ENCODE data around the gene GGT7. TPM values are rescaled to one million over a fixed set of nuclear protein-coding genes. Genes with fewer than 3 reads are reported as not detected.

Gene GGT7, protein sequence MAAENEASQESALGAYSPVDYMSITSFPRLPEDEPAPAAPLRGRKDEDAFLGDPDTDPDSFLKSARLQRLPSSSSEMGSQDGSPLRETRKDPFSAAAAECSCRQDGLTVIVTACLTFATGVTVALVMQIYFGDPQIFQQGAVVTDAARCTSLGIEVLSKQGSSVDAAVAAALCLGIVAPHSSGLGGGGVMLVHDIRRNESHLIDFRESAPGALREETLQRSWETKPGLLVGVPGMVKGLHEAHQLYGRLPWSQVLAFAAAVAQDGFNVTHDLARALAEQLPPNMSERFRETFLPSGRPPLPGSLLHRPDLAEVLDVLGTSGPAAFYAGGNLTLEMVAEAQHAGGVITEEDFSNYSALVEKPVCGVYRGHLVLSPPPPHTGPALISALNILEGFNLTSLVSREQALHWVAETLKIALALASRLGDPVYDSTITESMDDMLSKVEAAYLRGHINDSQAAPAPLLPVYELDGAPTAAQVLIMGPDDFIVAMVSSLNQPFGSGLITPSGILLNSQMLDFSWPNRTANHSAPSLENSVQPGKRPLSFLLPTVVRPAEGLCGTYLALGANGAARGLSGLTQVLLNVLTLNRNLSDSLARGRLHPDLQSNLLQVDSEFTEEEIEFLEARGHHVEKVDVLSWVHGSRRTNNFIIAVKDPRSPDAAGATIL
- total RNA-seq = 20.9 TPM
- 1 to 10 TPM; 3.9 to 6.9 (median 5.4) TPM for polyA plus RNA-seq

DNA sequence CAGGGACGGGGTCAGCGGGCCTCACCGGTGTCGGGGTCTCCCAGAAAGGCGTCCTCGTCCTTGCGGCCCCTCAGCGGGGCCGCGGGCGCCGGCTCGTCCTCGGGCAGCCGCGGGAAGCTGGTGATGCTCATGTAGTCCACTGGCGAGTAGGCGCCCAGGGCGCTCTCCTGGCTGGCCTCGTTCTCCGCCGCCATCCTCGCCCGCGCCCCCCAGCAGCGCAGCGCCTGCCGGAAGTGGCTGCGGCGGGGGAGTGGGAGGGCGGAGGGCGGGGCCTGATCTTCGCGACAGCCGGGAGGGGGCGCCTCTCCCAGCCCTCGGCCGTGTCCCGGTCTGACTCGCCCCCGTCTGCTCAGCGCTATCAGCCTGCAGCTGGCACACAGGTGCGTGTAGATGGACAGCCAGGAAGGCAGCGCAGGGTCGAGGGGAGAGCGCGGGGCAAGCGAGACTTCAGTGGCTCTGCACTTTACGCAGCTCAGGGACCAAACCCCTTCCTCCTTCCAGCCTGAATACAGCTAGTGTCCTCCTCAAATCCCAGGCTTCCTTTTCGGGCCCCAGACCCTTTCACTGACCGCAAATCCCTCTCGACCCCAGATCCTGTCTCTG, at the start of gene GGT7:
Gene GGT7, minus strand, starts transcription at position 235 of the 603 bp plus-strand sequence. Its CDS starts 41 bp downstream, at position 194.
- peak within 1 kb of the TSS; percentile 87 to 93 (median 88) for H3K4me3 Mint-ChIP-seq
- no peaks in the 10 kb centered on the region for H3K9me3 Mint-ChIP-seq
- no peaks in the 10 kb centered on the region for H3K9me3 ChIP-seq (ENCODE audit: control insufficient read depth in 2 of 2, low read length in 2 of 2)
- H3K27ac Mint-ChIP-seq = peak within 1 kb of the TSS; percentile 67 to 93 (median 92)
- H3K27me3 Mint-ChIP-seq = no peaks in the 10 kb centered on the region
- H3K27me3 ChIP-seq (ENCODE audit: control insufficient read depth, insufficient read depth, low read length) = no peaks in the 10 kb centered on the region
- H3K4me3 ChIP-seq (ENCODE audit: low read depth, low read length) = peak within 1 kb of the TSS; percentile 75
- peaks cover 43% of the 10 kb centered on the region for H3K4me1 ChIP-seq (ENCODE audit: control insufficient read depth, insufficient read depth, low read length, poor library complexity, severe bottlenecking)
- H3K36me3 Mint-ChIP-seq = no peaks in the 10 kb centered on the region
- ATAC-seq (ENCODE audit: low read depth in 2 of 2) = peak; percentile 66 to 72
- H3K27ac ChIP-seq (ENCODE audit: insufficient read depth, low read length, poor library complexity, severe bottlenecking) = peak within 1 kb of the TSS; percentile 60
- H3K4me1 Mint-ChIP-seq = peaks cover 9 to 79% (median 55%) of the 10 kb centered on the region in 4 donors
- peak; percentile 82 to 87 (median 84) for DNase-seq
- H3K36me3 ChIP-seq (ENCODE audit: control insufficient read depth, insufficient read depth, low read length) = no peaks in the 10 kb centered on the region

DNA sequence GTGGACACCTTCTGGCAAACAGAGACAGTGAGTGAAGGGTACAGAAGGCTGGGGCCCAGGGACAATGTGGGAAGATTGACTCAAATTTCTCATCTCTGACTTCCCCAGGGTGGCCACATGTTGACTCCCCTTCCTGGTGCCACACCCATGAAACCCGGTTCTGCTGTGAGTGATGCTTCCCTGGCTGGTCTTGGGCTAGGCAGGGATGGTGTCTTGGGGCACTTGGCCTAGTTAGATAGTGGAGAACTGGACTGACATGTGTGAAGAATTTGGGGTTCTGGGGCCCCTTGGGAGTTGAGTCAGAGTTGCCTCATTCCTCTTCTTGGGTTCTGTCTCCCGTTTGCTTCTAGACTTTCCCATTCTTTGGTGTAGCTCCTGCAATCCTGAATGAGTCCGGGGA, 48.8 kb upstream of the GGT7 start:
- Mint-ChIP-seq H3K4me3 (no peak overlapping the region), H3K36me3 (peaks cover 12% of the 10 kb centered on the region), H3K4me1 (peaks cover 5 to 15% (median 10%) of the 10 kb centered on the region in 4 donors), H3K27ac (peak overlapping the region in 1 of 3 donors; percentile 17), H3K9me3 (no peaks in the 10 kb centered on the region), H3K27me3 (no peaks in the 10 kb centered on the region)
- ATAC-seq (ENCODE audit: low read depth in 2 of 2) (no peak), DNase-seq (no peak)
- no peak overlapping the region for H3K27ac ChIP-seq (ENCODE audit: insufficient read depth, low read length, poor library complexity, severe bottlenecking)
- no peak overlapping the region for H3K4me3 ChIP-seq (ENCODE audit: low read depth, low read length)
- H3K36me3 ChIP-seq (ENCODE audit: control insufficient read depth, insufficient read depth, low read length) = peaks cover 9% of the 10 kb centered on the region
- peaks cover 4% of the 10 kb centered on the region for H3K4me1 ChIP-seq (ENCODE audit: control insufficient read depth, insufficient read depth, low read length, poor library complexity, severe bottlenecking)
- no peaks in the 10 kb centered on the region for H3K27me3 ChIP-seq (ENCODE audit: control insufficient read depth, insufficient read depth, low read length)
- no peaks in the 10 kb centered on the region for H3K9me3 ChIP-seq (ENCODE audit: control insufficient read depth in 2 of 2, low read length in 2 of 2)

DNA sequence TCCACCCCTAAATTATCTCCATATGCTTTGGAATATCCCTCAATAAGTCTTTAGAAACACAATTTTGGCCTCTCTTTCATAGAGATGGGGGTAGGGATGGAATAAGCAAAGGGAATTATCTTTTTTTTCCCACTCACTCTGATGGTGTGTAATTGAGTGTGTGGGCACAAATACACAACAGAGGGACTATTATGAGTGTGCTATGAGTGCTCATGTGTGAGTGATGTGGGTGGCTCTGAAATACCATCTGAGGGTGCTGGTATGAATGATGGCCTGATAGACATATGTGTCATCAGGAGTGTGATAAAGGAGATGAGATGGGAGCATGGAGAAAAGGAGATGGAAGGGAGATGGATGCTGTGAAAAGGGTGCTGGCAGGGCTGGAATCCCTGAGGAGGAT, 47.4 kb upstream of the GGT7 start:
- no peaks in the 10 kb centered on the region for H3K27me3 ChIP-seq (ENCODE audit: control insufficient read depth, insufficient read depth, low read length)
- H3K36me3 ChIP-seq (ENCODE audit: control insufficient read depth, insufficient read depth, low read length) = peaks cover 4% of the 10 kb centered on the region
- no peak overlapping the region for H3K27ac ChIP-seq (ENCODE audit: insufficient read depth, low read length, poor library complexity, severe bottlenecking)
- H3K27ac Mint-ChIP-seq = no peak overlapping the region
- H3K27me3 Mint-ChIP-seq = no peaks in the 10 kb centered on the region
- ATAC-seq (ENCODE audit: low read depth in 2 of 2) = no peak
- H3K4me1 Mint-ChIP-seq = peaks cover 5 to 15% (median 8%) of the 10 kb centered on the region in 4 donors
- H3K9me3 Mint-ChIP-seq = no peaks in the 10 kb centered on the region
- H3K9me3 ChIP-seq (ENCODE audit: control insufficient read depth in 2 of 2, low read length in 2 of 2) = no peaks in the 10 kb centered on the region
- H3K4me3 Mint-ChIP-seq = no peak overlapping the region
- no peak for DNase-seq
- peaks cover 6% of the 10 kb centered on the region for H3K36me3 Mint-ChIP-seq
- peaks cover 4% of the 10 kb centered on the region for H3K4me1 ChIP-seq (ENCODE audit: control insufficient read depth, insufficient read depth, low read length, poor library complexity, severe bottlenecking)
- H3K4me3 ChIP-seq (ENCODE audit: low read depth, low read length) = no peak overlapping the region

DNA sequence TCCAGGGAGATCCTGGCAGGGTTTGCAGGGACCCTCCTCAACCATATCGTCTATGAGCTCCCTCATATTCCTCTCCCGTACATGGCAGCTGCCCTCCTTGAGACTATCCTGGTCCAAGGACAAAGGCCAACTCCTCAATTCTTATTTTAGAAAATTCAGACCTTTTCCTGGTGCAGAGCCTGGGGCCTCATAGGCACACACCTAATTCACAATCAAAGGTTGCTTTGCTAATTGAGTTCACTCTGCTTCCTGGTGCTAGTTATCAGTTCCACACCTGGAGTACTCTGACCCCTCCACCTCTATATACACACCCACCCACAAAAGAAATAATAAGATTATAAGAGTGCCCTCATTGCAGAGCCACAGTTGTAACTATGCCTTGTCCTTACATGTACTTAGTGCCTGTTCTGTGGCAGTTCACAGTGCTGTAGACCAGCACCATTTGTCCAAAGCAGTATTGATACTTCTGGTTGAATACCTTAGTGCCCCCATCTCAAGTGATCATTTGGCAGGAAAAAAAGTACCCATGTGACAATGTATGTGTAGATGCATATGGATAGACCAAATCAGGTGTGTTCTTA, 44.2 kb upstream of the GGT7 start:
- no peak for ATAC-seq (ENCODE audit: low read depth in 2 of 2)

DNA sequence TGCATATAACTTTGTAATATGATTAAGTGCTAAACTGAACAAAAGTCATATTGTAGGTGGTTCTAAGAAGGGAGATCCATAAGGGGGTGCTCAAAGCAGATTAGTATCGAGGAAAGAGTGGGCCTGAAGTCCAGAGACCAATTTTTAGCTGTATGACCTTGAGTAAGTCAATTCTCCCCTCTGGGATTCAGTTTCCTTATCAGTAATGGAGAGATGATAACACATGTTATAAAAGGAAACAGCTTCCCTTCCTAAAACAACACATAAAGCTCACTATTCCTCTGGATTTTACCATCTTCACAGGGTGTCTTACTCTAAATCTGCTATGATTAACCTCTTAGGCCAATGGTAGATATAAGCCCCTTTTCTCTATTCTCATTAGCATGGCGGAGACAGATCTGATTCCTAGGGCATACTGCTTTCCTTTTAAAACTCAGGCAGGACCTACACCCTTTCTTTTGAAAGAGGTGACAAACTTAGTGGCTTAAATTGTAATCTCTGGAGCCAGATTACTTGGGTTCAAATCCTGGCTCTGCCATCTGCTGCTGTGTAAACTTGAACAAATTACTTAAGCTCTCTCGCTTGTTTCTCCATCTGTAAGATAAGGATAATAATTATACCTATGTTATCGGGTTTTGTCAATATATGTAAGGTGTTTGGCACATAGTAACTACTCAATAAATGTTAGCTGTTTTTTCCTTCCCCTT, 43.2 kb upstream of the GGT7 start:
- H3K9me3 ChIP-seq (ENCODE audit: control insufficient read depth in 2 of 2, low read length in 2 of 2) = no peaks in the 10 kb centered on the region
- H3K4me1 ChIP-seq (ENCODE audit: control insufficient read depth, insufficient read depth, low read length, poor library complexity, severe bottlenecking) = peaks cover 4% of the 10 kb centered on the region
- no peaks in the 10 kb centered on the region for H3K27me3 Mint-ChIP-seq
- no peaks in the 10 kb centered on the region for H3K9me3 Mint-ChIP-seq
- H3K4me3 ChIP-seq (ENCODE audit: low read depth, low read length) = no peak overlapping the region
- no peaks in the 10 kb centered on the region for H3K27me3 ChIP-seq (ENCODE audit: control insufficient read depth, insufficient read depth, low read length)
- H3K4me3 Mint-ChIP-seq = no peak overlapping the region
- H3K36me3 Mint-ChIP-seq = peaks cover 4% of the 10 kb centered on the region
- no peak overlapping the region for H3K27ac Mint-ChIP-seq
- H3K36me3 ChIP-seq (ENCODE audit: control insufficient read depth, insufficient read depth, low read length) = no peaks in the 10 kb centered on the region
- H3K4me1 Mint-ChIP-seq = peaks cover 5 to 15% (median 10%) of the 10 kb centered on the region in 4 donors
- ATAC-seq (ENCODE audit: low read depth in 2 of 2) (no peak), DNase-seq (no peak)
- no peak overlapping the region for H3K27ac ChIP-seq (ENCODE audit: insufficient read depth, low read length, poor library complexity, severe bottlenecking)

More for the DNA sequence above, 44.2 kb upstream of the GGT7 start:
- Mint-ChIP-seq H3K4me3 (no peak overlapping the region), H3K36me3 (peaks cover 4% of the 10 kb centered on the region), H3K9me3 (no peaks in the 10 kb centered on the region), H3K27me3 (no peaks in the 10 kb centered on the region), H3K27ac (peak overlapping the region in 1 of 3 donors; percentile 39), H3K4me1 (peaks cover 5 to 15% (median 10%) of the 10 kb centered on the region in 4 donors)
- Histone ChIP-seq H3K9me3 (ENCODE audit: control insufficient read depth in 2 of 2, low read length in 2 of 2) (no peaks in the 10 kb centered on the region), H3K36me3 (ENCODE audit: control insufficient read depth, insufficient read depth, low read length) (peaks cover 4% of the 10 kb centered on the region), H3K27me3 (ENCODE audit: control insufficient read depth, insufficient read depth, low read length) (no peaks in the 10 kb centered on the region), H3K4me1 (ENCODE audit: control insufficient read depth, insufficient read depth, low read length, poor library complexity, severe bottlenecking) (peaks cover 4% of the 10 kb centered on the region), H3K4me3 (ENCODE audit: low read depth, low read length) (no peak overlapping the region), H3K27ac (ENCODE audit: insufficient read depth, low read length, poor library complexity, severe bottlenecking) (no peak overlapping the region)
- DNase-seq = no peak

DNA sequence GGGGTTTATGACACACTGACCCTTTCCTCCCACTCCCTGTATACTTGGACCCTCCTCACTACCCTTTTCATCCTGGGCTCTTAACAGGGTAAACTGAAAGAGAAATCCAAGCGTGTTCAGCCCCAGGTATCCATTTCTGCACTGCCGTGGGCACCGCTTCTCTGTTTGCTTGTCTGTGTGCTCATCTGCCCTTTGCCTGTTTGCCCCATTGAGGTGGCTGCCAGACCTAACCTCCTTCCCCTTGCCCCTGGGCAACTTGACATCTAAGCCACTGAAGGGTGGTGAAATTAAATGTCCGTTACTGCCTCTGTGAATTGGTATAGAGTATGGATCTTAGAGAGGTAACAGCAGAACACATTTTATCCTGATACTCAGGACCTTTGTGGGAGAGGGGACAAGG, 42.5 kb upstream of the GGT7 start:
- peaks cover 5 to 15% (median 10%) of the 10 kb centered on the region in 4 donors for H3K4me1 Mint-ChIP-seq
- Histone ChIP-seq H3K27ac (ENCODE audit: insufficient read depth, low read length, poor library complexity, severe bottlenecking) (no peak overlapping the region), H3K4me1 (ENCODE audit: control insufficient read depth, insufficient read depth, low read length, poor library complexity, severe bottlenecking) (peaks cover 4% of the 10 kb centered on the region), H3K27me3 (ENCODE audit: control insufficient read depth, insufficient read depth, low read length) (no peaks in the 10 kb centered on the region), H3K9me3 (ENCODE audit: control insufficient read depth in 2 of 2, low read length in 2 of 2) (no peaks in the 10 kb centered on the region), H3K36me3 (ENCODE audit: control insufficient read depth, insufficient read depth, low read length) (no peaks in the 10 kb centered on the region), H3K4me3 (ENCODE audit: low read depth, low read length) (no peak overlapping the region)
- H3K27ac Mint-ChIP-seq = no peak overlapping the region
- H3K4me3 Mint-ChIP-seq = no peak overlapping the region
- H3K27me3 Mint-ChIP-seq = no peaks in the 10 kb centered on the region
- ATAC-seq (ENCODE audit: low read depth in 2 of 2) (no peak), DNase-seq (no peak)
- H3K36me3 Mint-ChIP-seq = peaks cover 2% of the 10 kb centered on the region
- H3K9me3 Mint-ChIP-seq = no peaks in the 10 kb centered on the region
